DLD1 (cell line): ENCODE data around the gene PRKCB.
"Not testable (repeated sequence)": the region's sequence is repeated elsewhere in the genome, so short reads cannot be mapped to it uniquely, and the experiment has no call there.

Source experiments
- in situ Hi-C: cut with HindIII; loops from 2 replicates; pipeline ENCODE4 v1.10.0; 2017; ENCODE audit warnings: low sequenced_read_pairs

The PRKCB gene

GRCh38 chr16:23901178-23902033 lies 65.6 kb downstream of the PRKCB start:
- in situ Hi-C loops = no loop called here

- in situ Hi-C loops = no loop called here
Observed at GRCh38 chr16:23902034-23902747, 66.4 kb downstream of the PRKCB start.

- in situ Hi-C loops = no loop called here
Observed at GRCh38 chr16:23902748-23903414, 67.1 kb downstream of the PRKCB start.

GRCh38 chr16:23905027-23905426 lies 69.2 kb downstream of the PRKCB start:
- in situ Hi-C loops = no loop called here

- in situ Hi-C loops = no loop called here
Observed at GRCh38 chr16:23907457-23907902, 71.7 kb downstream of the PRKCB start.

- in situ Hi-C loops = no loop called here
Observed at GRCh38 chr16:23907903-23908302, 72.1 kb downstream of the PRKCB start.

GRCh38 chr16:23908790-23909189 lies 73.0 kb downstream of the PRKCB start:
- in situ Hi-C loops = no loop called here

GRCh38 chr16:23909792-23910418 lies 74.1 kb downstream of the PRKCB start:
- in situ Hi-C loops = no loop called here

- in situ Hi-C loops = no loop called here
Observed at GRCh38 chr16:23914946-23915530, 79.3 kb downstream of the PRKCB start.

GRCh38 chr16:23916552-23916951 lies 80.8 kb downstream of the PRKCB start:
- in situ Hi-C loops = not testable (repeated sequence)

- in situ Hi-C loops = no loop called here
Observed at GRCh38 chr16:23917621-23918020, 81.8 kb downstream of the PRKCB start.

- in situ Hi-C loops = no loop called here
Observed at GRCh38 chr16:23920446-23920845, 84.7 kb downstream of the PRKCB start.

- in situ Hi-C loops = no loop called here
Observed at GRCh38 chr16:23920899-23921298, 85.1 kb downstream of the PRKCB start.

- in situ Hi-C loops = no loop called here
Observed at GRCh38 chr16:23922406-23922805, 86.6 kb downstream of the PRKCB start.

- in situ Hi-C loops = no loop called here
Observed at GRCh38 chr16:23924128-23924527, 88.3 kb downstream of the PRKCB start.

- in situ Hi-C loops = no loop called here
Observed at GRCh38 chr16:23927796-23928195, 92.0 kb downstream of the PRKCB start.

- in situ Hi-C loops = no loop called here
Observed at GRCh38 chr16:23929237-23929636, 93.5 kb downstream of the PRKCB start.

- in situ Hi-C loops = loop anchor here (5.0 kb wide), 1 partner anchor 107 kb away; no protein-coding TSS in a partner anchor
Observed at GRCh38 chr16:23929856-23930255, 94.1 kb downstream of the PRKCB start.

GRCh38 chr16:23930791-23931190 lies 95.0 kb downstream of the PRKCB start:
- in situ Hi-C loops = loop anchor here (5.0 kb wide), 1 partner anchor 107 kb away; no protein-coding TSS in a partner anchor

GRCh38 chr16:23931199-23931598 lies 95.4 kb downstream of the PRKCB start:
- in situ Hi-C loops = loop anchor here (5.0 kb wide), 1 partner anchor 106 kb away; no protein-coding TSS in a partner anchor
